ENCODE results near the gene NDUFV1.
"Not testable (repeated sequence)": the region's sequence is repeated elsewhere in the genome, so short reads cannot be mapped to it uniquely, and the experiment has no call there.

DNA sequence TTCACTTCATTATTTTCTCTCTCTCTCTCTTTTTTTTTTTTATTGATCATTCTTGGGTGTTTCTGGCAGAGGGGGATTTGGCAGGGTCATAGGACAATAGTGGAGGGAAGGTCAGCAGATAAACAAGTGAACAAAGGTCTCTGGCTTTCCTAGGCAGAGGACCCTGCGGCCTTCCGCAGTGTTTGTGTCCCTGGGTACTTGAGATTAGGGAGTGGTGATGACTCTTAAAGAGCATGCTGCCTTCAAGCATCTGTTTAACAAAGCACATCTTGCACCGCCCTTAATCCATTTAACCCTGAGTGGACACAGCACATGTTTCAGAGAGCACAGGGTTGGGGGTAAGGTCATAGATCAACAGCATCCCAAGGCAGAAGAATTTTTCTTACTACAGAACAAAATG lies 9.3 kb upstream of the NDUFV1 start:
- TF ChIP-seq, protein P1, sequence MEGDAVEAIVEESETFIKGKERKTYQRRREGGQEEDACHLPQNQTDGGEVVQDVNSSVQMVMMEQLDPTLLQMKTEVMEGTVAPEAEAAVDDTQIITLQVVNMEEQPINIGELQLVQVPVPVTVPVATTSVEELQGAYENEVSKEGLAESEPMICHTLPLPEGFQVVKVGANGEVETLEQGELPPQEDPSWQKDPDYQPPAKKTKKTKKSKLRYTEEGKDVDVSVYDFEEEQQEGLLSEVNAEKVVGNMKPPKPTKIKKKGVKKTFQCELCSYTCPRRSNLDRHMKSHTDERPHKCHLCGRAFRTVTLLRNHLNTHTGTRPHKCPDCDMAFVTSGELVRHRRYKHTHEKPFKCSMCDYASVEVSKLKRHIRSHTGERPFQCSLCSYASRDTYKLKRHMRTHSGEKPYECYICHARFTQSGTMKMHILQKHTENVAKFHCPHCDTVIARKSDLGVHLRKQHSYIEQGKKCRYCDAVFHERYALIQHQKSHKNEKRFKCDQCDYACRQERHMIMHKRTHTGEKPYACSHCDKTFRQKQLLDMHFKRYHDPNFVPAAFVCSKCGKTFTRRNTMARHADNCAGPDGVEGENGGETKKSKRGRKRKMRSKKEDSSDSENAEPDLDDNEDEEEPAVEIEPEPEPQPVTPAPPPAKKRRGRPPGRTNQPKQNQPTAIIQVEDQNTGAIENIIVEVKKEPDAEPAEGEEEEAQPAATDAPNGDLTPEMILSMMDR (conservative IDR thresholded peaks at IDR 0.05), result not testable (repeated sequence)
- TF ChIP-seq ZFX (IDR thresholded peaks at IDR 0.05), result not testable (repeated sequence)
